SK-N-SH treated with all-trans-retinoic acid at 6 μM for 48 hours (cell line): ENCODE results near the gene TIMM13.

Experiments used
- ATAC-seq: fragments of 200-7000 bp; cut with Tn5 transposase; 3 replicates; pipeline ENCODE4 v1.9.1; 2020; ENCODE audit warnings: mild to moderate bottlenecking, moderate library complexity
- ARNTL ChIP-seq: fragments of 450-650 bp; formaldehyde crosslinking; IDR thresholded peaks from 2 replicates; pipeline ENCODE4 v1.5.0; 2020; ENCODE audit warnings: low read depth, mild to moderate bottlenecking, moderate library complexity, borderline replicate concordance
- BACH2 ChIP-seq: fragments of 250-450 bp; sonication (Bioruptor Pico); IDR thresholded peaks from 2 replicates; pipeline ENCODE4 v1.9.0; 2021; ENCODE audit warnings: mild to moderate bottlenecking, borderline replicate concordance
- CSDC2 ChIP-seq: fragments of 250-450 bp; sonication (Bioruptor Pico); IDR thresholded peaks from 2 replicates; pipeline ENCODE4 v1.5.0; 2020; ENCODE audit warnings: mild to moderate bottlenecking, moderate library complexity
- ISL1 ChIP-seq: fragments of 250-450 bp; sonication (Bioruptor Pico); IDR thresholded peaks from 2 replicates; pipeline ENCODE4 v2.1.2; 2022; ENCODE audit warnings: mild to moderate bottlenecking, moderate library complexity
- OSR1 ChIP-seq: fragments of 250-450 bp; sonication (Bioruptor Pico); IDR thresholded peaks from 2 replicates; pipeline ENCODE4 v1.8.0; 2022; ENCODE audit warnings: moderate library complexity, mild to moderate bottlenecking, inconsistent platforms
- PPARA ChIP-seq: fragments of 250-450 bp; sonication (Bioruptor Pico); IDR thresholded peaks from 2 replicates; pipeline ENCODE4 v1.5.0; 2020; ENCODE audit warnings: mild to moderate bottlenecking, borderline replicate concordance
- RARB ChIP-seq: fragments of 250-450 bp; sonication (Bioruptor Pico); IDR thresholded peaks from 2 replicates; pipeline ENCODE4 v1.8.0; 2021; ENCODE audit warnings: mild to moderate bottlenecking, moderate library complexity
- SNAI2 ChIP-seq: fragments of 250-450 bp; sonication (Bioruptor Pico); IDR thresholded peaks from 2 replicates; pipeline ENCODE4 v1.5.0; 2020; ENCODE audit warnings: mild to moderate bottlenecking, moderate library complexity
- TCF4 ChIP-seq: fragments of 250-450 bp; sonication (Bioruptor Pico); IDR thresholded peaks from 2 replicates; pipeline ENCODE4 v1.8.0; 2021; ENCODE audit warnings: mild to moderate bottlenecking, moderate library complexity, borderline replicate concordance
- TOX ChIP-seq: fragments of 250-450 bp; sonication (Bioruptor Pico); IDR thresholded peaks from 2 replicates; pipeline ENCODE4 v1.8.0; 2021; ENCODE audit warnings: mild to moderate bottlenecking, moderate library complexity, borderline replicate concordance
- ZC3H10 ChIP-seq: fragments of 250-450 bp; sonication (Bioruptor Pico); IDR thresholded peaks from 2 replicates; pipeline ENCODE4 v1.5.1; 2021; ENCODE audit warnings: mild to moderate bottlenecking, moderate library complexity
- ZFP3 ChIP-seq: fragments of 250-450 bp; sonication (Bioruptor Pico); IDR thresholded peaks from 2 replicates; pipeline ENCODE4 v1.5.0; 2020; ENCODE audit warnings: mild to moderate bottlenecking, moderate library complexity
- ZFP30 ChIP-seq: fragments of 450-650 bp; formaldehyde crosslinking; IDR thresholded peaks from 2 replicates; pipeline ENCODE4 v1.5.0; 2022; ENCODE audit warnings: mild to moderate bottlenecking, moderate library complexity
- ZNF565 ChIP-seq: fragments of 450-650 bp; formaldehyde crosslinking; conservative IDR thresholded peaks from 2 replicates; pipeline ENCODE4 v1.5.0; 2020; ENCODE audit warnings: low read depth, mild to moderate bottlenecking, moderate library complexity
- ZNF70 ChIP-seq: fragments of 450-650 bp; formaldehyde crosslinking; IDR thresholded peaks from 2 replicates; pipeline ENCODE4 v1.5.0; 2020; ENCODE audit warnings: mild to moderate bottlenecking, moderate library complexity
- ZNF8 ChIP-seq: fragments of 450-650 bp; formaldehyde crosslinking; IDR thresholded peaks from 2 replicates; pipeline ENCODE4 v1.5.0; 2020; ENCODE audit warnings: mild to moderate bottlenecking, moderate library complexity
- TF ChIP-seq, protein P1 (sequence below): fragments of 250-450 bp; sonication (Bioruptor Pico); IDR thresholded peaks from 2 replicates; pipeline ENCODE4 v1.5.1; 2020; ENCODE audit warnings: low read depth, mild to moderate bottlenecking, moderate library complexity
- TF ChIP-seq, protein P2 (sequence below): fragments of 250-450 bp; sonication (Bioruptor Pico); IDR thresholded peaks from 2 replicates; pipeline ENCODE4 v1.8.0; 2021; ENCODE audit warnings: low read depth, mild to moderate bottlenecking, moderate library complexity, borderline replicate concordance
- TF ChIP-seq, protein P3 (sequence below): fragments of 250-450 bp; sonication (Bioruptor Pico); IDR thresholded peaks from 2 replicates; pipeline ENCODE4 v1.5.0; 2020; ENCODE audit warnings: mild to moderate bottlenecking, moderate library complexity
- TF ChIP-seq, protein P4 (sequence below): fragments of 250-450 bp; sonication (Bioruptor Pico); IDR thresholded peaks from 2 replicates; pipeline ENCODE4 v1.8.0; 2020; ENCODE audit warnings: mild to moderate bottlenecking, moderate library complexity, borderline replicate concordance

Gene TIMM13

DNA sequence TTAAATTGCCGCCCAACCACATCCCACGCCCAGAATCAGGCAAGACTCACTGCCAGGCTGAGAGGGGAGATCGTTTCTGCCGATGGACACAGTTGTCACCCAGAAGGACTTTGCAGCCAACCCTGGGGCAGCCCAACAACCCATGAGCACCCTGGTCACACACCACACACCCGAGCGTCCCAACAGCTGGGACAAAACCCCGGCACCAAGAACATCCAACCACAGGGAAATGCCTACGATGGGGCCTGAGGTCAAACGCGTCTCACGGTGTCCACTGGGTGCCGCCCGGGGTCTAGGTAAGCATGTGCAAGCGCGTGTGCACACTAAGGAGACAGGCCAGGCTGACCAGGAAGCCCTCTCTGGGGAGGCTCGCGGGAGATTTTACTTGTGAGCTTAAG is 16.4 kb upstream of the TIMM13 start:
- ATAC-seq: no peak
- TF ChIP-seq ZNF565 (CRISPR knock-in tag): no peak
- TF ChIP-seq SNAI2: no peak

DNA sequence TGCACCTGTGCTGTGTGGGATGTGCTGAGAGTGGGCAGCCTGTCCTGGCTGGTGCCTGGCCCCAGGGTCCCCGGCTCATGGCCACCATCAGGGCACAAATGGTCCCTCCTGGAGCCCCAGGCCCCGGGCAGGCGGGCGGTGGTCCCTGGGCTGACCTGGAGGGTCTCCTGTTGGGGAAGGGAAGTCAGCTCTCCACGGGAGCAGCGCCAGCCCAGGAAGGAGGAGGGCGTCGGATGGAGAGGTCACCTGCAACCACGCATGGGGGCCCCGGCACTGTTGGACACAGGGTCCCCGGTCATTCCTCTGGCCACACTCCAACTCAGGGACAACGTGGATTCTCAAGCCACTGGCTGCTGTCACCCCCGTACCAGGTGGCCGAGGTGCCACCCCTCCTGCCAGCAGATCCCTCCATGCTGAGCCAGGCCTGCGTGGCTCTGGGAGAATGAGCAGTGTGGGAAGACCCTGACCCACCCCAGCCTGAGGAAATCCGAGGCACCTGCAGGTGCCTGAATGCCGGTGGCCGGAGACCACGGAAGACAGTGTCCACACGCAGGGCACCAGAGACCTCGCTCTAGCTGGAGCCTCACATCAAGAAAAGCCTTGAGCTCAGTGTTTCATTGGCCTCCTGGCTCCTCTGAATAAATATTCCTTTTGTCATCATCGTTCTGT is 15.9 kb upstream of the TIMM13 start:
- TF ChIP-seq BACH2 (CRISPR knock-in tag) (no peak), ARNTL (no peak), ZNF8 (CRISPR knock-in tag) (no peak), CSDC2 (CRISPR knock-in tag) (no peak), TCF4 (CRISPR knock-in tag) (no peak), SNAI2 (no peak)
- no peak for ATAC-seq

DNA sequence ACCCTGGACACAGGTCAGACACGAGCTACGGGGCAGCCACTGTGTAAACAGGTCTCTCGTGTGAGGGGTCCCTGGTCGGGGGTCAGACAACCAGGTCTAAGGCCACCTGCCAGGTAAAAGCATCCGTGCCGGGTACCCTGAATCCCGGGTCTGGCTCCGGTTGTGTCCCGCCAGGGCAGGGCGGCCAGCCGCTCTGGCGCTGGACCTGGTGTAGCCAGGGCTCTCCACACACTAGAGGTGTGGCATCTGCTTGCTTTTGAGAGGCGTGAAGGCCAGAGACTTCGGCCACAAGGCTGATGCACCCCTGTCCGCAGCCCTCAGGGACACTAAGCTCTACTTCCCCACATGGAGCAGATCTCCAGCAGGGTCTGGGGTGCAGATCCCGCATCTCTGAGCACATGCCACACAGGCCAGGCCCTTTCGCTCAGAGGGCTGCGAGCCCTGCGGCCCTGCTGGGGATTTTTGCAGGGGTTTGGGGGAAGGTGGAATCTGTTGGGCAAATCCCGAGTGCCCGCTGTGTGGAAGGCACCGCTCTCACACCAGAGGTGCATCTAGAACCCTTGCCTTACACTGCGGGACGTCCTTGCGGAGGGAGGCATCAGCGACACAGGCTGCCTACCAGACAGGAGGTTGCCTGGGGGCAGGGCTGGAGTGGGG is 13.8 kb upstream of the TIMM13 start:
- TF ChIP-seq BACH2 (CRISPR knock-in tag) (no peak), ZC3H10 (CRISPR knock-in tag) (no peak), ZNF8 (CRISPR knock-in tag) (no peak), TCF4 (CRISPR knock-in tag) (no peak), ZNF565 (CRISPR knock-in tag) (no peak), OSR1 (CRISPR knock-in tag) (no peak), PPARA (CRISPR knock-in tag) (no peak), RARB (CRISPR knock-in tag) (no peak), ZFP3 (no peak), CSDC2 (CRISPR knock-in tag) (no peak), ZFP30 (CRISPR knock-in tag) (no peak), TOX (CRISPR knock-in tag) (no peak), ISL1 (CRISPR knock-in tag) (no peak), ZNF70 (CRISPR knock-in tag) (no peak)
- TF ChIP-seq, protein P1, sequence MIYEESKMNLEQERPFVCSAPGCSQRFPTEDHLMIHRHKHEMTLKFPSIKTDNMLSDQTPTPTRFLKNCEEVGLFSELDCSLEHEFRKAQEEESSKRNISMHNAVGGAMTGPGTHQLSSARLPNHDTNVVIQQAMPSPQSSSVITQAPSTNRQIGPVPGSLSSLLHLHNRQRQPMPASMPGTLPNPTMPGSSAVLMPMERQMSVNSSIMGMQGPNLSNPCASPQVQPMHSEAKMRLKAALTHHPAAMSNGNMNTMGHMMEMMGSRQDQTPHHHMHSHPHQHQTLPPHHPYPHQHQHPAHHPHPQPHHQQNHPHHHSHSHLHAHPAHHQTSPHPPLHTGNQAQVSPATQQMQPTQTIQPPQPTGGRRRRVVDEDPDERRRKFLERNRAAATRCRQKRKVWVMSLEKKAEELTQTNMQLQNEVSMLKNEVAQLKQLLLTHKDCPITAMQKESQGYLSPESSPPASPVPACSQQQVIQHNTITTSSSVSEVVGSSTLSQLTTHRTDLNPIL (CRISPR knock-in tag): no peak
- TF ChIP-seq, protein P2, sequence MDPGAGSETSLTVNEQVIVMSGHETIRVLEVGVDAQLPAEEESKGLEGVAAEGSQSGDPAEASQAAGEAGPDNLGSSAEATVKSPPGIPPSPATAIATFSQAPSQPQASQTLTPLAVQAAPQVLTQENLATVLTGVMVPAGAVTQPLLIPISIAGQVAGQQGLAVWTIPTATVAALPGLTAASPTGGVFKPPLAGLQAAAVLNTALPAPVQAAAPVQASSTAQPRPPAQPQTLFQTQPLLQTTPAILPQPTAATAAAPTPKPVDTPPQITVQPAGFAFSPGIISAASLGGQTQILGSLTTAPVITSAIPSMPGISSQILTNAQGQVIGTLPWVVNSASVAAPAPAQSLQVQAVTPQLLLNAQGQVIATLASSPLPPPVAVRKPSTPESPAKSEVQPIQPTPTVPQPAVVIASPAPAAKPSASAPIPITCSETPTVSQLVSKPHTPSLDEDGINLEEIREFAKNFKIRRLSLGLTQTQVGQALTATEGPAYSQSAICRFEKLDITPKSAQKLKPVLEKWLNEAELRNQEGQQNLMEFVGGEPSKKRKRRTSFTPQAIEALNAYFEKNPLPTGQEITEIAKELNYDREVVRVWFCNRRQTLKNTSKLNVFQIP (CRISPR knock-in tag): no peak
- TF ChIP-seq, protein P3, sequence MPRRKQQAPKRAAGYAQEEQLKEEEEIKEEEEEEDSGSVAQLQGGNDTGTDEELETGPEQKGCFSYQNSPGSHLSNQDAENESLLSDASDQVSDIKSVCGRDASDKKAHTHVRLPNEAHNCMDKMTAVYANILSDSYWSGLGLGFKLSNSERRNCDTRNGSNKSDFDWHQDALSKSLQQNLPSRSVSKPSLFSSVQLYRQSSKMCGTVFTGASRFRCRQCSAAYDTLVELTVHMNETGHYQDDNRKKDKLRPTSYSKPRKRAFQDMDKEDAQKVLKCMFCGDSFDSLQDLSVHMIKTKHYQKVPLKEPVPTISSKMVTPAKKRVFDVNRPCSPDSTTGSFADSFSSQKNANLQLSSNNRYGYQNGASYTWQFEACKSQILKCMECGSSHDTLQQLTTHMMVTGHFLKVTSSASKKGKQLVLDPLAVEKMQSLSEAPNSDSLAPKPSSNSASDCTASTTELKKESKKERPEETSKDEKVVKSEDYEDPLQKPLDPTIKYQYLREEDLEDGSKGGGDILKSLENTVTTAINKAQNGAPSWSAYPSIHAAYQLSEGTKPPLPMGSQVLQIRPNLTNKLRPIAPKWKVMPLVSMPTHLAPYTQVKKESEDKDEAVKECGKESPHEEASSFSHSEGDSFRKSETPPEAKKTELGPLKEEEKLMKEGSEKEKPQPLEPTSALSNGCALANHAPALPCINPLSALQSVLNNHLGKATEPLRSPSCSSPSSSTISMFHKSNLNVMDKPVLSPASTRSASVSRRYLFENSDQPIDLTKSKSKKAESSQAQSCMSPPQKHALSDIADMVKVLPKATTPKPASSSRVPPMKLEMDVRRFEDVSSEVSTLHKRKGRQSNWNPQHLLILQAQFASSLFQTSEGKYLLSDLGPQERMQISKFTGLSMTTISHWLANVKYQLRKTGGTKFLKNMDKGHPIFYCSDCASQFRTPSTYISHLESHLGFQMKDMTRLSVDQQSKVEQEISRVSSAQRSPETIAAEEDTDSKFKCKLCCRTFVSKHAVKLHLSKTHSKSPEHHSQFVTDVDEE (CRISPR knock-in tag): no peak
- TF ChIP-seq, protein P4, sequence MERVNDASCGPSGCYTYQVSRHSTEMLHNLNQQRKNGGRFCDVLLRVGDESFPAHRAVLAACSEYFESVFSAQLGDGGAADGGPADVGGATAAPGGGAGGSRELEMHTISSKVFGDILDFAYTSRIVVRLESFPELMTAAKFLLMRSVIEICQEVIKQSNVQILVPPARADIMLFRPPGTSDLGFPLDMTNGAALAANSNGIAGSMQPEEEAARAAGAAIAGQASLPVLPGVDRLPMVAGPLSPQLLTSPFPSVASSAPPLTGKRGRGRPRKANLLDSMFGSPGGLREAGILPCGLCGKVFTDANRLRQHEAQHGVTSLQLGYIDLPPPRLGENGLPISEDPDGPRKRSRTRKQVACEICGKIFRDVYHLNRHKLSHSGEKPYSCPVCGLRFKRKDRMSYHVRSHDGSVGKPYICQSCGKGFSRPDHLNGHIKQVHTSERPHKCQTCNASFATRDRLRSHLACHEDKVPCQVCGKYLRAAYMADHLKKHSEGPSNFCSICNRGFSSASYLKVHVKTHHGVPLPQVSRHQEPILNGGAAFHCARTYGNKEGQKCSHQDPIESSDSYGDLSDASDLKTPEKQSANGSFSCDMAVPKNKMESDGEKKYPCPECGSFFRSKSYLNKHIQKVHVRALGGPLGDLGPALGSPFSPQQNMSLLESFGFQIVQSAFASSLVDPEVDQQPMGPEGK (CRISPR knock-in tag): no peak
- ATAC-seq: no peak

DNA sequence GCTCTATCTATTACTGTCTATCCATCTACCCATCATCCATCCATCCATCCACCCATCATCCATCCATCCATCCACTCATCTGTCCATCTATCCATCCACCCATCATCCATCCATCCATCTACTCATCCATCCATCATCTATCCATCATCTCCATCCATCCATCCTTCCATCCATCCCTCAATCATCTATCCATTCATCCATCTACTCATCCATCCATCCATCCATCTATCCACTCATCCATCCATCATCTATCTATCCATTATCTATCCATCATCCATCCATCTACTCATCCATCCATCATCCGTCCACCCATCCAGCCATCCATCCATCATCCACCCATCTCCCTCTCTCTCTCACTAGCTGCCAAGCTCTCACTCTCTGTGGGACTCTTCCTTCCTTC is 13.1 kb upstream of the TIMM13 start:
- TF ChIP-seq ZFP3 (no peak), ISL1 (CRISPR knock-in tag) (no peak), ZC3H10 (CRISPR knock-in tag) (no peak), CSDC2 (CRISPR knock-in tag) (no peak), TOX (CRISPR knock-in tag) (no peak)
- TF ChIP-seq, protein P3 (CRISPR knock-in tag): no peak
- TF ChIP-seq, protein P2 (CRISPR knock-in tag): no peak

More for the DNA sequence above, 13.1 kb upstream of the TIMM13 start:
- ATAC-seq: no peak
